Activated B cell treated with CpG ODN at 0.5 μM for 24 hours (primary cell): ENCODE results near the gene KAT2B. TPM values are rescaled to one million over a fixed set of nuclear protein-coding genes. Genes with fewer than 3 reads are reported as not detected.

Source experiments
- ATAC-seq: fragments of 200-7000 bp; cut with Tn5 transposase; one replicate; pipeline ENCODE4 v1.10.0; 2021; ENCODE audit warnings: low read depth, mild to moderate bottlenecking, moderate library complexity
- CTCF ChIA-PET: fragments of 350-600 bp; sonication (Branson Sonifier 250); formaldehyde crosslinking; loops from one replicate; lab custom pipeline; 2021; ENCODE audit warnings: antibody characterized with exemption; lab: Charles Lee
- POLR2A ChIA-PET: fragments of 350-600 bp; sonication (Branson Sonifier 250); formaldehyde crosslinking; loops from one replicate; lab custom pipeline; 2021; ENCODE audit warnings: antibody characterized with exemption; lab: Charles Lee
- DNase-seq: peaks from one replicate; pipeline ENCODE4 v3.0.0; 2022
- H3K27ac Mint-ChIP-seq: one replicate; pipeline ENCODE4 v1.8.0; 2020; ENCODE audit warnings: mixed read lengths
- H3K27me3 Mint-ChIP-seq: one replicate; pipeline ENCODE4 v1.8.0; 2021; ENCODE audit warnings: mixed read lengths
- H3K36me3 Mint-ChIP-seq: one replicate; pipeline ENCODE4 v1.8.0; 2021; ENCODE audit warnings: low read depth, mixed read lengths
- H3K4me1 Mint-ChIP-seq: one replicate; pipeline ENCODE4 v1.8.0; 2021; ENCODE audit warnings: mixed read lengths
- H3K4me3 Mint-ChIP-seq: one replicate; pipeline ENCODE4 v1.8.0; 2020; ENCODE audit warnings: mild to moderate bottlenecking, mixed read lengths
- H3K9me3 Mint-ChIP-seq: one replicate; pipeline ENCODE4 v1.8.0; 2020; ENCODE audit warnings: mixed read lengths
- intact Hi-C: fragments of 100-400 bp; cut with micrococcal nuclease; formaldehyde crosslinking; loops from one replicate; pipeline ENCODE4 v1.15.1; 2024
- total RNA-seq: library from RNA; stranded (reverse); gene quantifications from 2 replicates; pipeline ENCODE4 v1.2.3, GENCODE V29; 2022
- TF ChIP-seq, protein P1 (sequence below): fragments of 200-600 bp; IDR thresholded peaks from one replicate; pipeline ENCODE4 v1.8.0; 2022; ENCODE audit warnings: antibody characterized with exemption, mild to moderate bottlenecking

The KAT2B gene
- total RNA-seq, 1 donor from 2014 or later = 35.9 TPM

DNA sequence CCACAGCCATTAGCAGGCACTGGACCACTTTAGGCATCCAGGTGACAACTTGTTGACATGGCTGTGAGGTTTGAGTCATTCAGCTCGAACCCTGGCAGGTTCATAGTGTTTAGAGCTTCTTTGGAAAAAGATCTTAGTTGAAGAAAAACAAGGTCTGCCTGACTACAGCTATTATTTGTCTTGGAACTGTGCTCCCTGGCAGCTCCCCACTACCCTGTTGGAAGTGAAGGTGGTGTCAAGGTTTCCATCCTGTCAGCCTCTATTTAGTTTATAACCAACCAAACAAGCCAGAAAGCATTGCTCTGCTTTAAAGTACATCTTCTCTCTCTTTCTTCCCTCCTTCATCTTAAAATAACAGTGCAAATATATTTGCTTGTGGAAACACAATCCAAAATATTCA lies 56.8 kb downstream of the KAT2B start:
- Mint-ChIP-seq H3K9me3 (no peaks in the 10 kb centered on the region), H3K4me3 (no peak overlapping the region), H3K36me3 (peaks cover 68% of the 10 kb centered on the region), H3K4me1 (peaks cover 5% of the 10 kb centered on the region), H3K27me3 (no peaks in the 10 kb centered on the region), H3K27ac (no peak overlapping the region)
- POLR2A ChIA-PET = interaction anchor here (0.5 kb wide), 1 partner anchor 1960 kb away, joined by 6 read pairs; no protein-coding TSS in a partner anchor
- CTCF ChIA-PET = interaction anchor here (0.6 kb wide), 1 partner anchor 22 kb away, joined by 3 read pairs; no protein-coding TSS in a partner anchor
- DNase-seq (no peak), ATAC-seq (no peak)
- TF ChIP-seq, protein P1, sequence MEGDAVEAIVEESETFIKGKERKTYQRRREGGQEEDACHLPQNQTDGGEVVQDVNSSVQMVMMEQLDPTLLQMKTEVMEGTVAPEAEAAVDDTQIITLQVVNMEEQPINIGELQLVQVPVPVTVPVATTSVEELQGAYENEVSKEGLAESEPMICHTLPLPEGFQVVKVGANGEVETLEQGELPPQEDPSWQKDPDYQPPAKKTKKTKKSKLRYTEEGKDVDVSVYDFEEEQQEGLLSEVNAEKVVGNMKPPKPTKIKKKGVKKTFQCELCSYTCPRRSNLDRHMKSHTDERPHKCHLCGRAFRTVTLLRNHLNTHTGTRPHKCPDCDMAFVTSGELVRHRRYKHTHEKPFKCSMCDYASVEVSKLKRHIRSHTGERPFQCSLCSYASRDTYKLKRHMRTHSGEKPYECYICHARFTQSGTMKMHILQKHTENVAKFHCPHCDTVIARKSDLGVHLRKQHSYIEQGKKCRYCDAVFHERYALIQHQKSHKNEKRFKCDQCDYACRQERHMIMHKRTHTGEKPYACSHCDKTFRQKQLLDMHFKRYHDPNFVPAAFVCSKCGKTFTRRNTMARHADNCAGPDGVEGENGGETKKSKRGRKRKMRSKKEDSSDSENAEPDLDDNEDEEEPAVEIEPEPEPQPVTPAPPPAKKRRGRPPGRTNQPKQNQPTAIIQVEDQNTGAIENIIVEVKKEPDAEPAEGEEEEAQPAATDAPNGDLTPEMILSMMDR = no peak
- intact Hi-C loops = loop anchor here (2.0 kb wide), 1 partner anchor 16 kb away; no protein-coding TSS in a partner anchor

DNA sequence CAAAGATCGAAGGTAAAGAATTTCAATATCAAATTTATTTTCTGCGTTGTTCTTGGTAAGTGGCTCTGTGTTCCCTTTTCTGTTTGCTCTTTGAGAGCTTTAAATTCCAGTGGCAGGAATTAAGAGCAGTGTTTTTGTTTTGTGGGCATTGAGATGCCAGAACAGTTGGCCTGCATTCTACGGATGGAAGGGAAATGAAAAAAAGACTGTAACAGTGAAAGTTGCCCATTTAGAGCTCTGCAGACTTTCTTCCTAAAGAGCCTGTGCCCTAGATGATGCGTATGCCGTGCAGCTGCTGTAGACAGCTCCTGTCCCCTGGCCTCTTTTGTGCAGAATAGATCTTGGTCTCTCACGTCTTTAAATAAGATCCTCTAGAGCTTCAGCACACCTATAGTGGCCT lies 58.8 kb downstream of the KAT2B start:
- TF ChIP-seq, protein P1 = no peak
- no peak overlapping the region for H3K4me3 Mint-ChIP-seq
- DNase-seq = no peak
- no peaks in the 10 kb centered on the region for H3K9me3 Mint-ChIP-seq
- ChIA-PET CTCF (no interaction called here), POLR2A (no interaction called here)
- intact Hi-C loops = no loop called here
- H3K36me3 Mint-ChIP-seq = peaks cover 72% of the 10 kb centered on the region
- no peak for ATAC-seq
- no peak overlapping the region for H3K27ac Mint-ChIP-seq
- peaks cover 11% of the 10 kb centered on the region for H3K4me1 Mint-ChIP-seq
- no peaks in the 10 kb centered on the region for H3K27me3 Mint-ChIP-seq

DNA sequence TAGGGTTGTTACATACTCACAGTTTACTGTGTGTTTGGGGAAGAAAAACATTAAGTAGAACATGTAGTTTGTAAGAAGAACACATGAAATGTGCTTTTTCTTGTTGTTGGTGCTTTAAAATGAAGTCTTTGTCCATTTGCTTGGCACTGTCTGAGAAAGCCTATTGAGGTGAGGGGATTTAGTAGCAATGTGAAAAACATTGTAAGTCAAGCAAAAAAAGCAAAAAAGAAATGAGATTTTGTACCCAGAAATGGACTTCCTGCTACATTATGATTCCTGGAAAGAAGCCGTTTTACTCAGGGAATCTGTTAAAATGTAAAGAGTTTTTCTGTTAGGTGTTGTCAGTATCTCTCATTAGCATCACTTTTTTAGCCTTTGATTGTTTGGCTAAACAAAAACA lies 59.9 kb downstream of the KAT2B start:
- TF ChIP-seq, protein P1 = no peak
- intact Hi-C loops = no loop called here
- peaks cover 63% of the 10 kb centered on the region for H3K36me3 Mint-ChIP-seq
- H3K4me3 Mint-ChIP-seq = no peak overlapping the region
- no peak for ATAC-seq
- no peaks in the 10 kb centered on the region for H3K9me3 Mint-ChIP-seq
- no peaks in the 10 kb centered on the region for H3K27me3 Mint-ChIP-seq
- peak overlapping the region; percentile 50 for H3K27ac Mint-ChIP-seq
- ChIA-PET CTCF (no interaction called here), POLR2A (no interaction called here)
- DNase-seq = no peak
- H3K4me1 Mint-ChIP-seq = peaks cover 14% of the 10 kb centered on the region

DNA sequence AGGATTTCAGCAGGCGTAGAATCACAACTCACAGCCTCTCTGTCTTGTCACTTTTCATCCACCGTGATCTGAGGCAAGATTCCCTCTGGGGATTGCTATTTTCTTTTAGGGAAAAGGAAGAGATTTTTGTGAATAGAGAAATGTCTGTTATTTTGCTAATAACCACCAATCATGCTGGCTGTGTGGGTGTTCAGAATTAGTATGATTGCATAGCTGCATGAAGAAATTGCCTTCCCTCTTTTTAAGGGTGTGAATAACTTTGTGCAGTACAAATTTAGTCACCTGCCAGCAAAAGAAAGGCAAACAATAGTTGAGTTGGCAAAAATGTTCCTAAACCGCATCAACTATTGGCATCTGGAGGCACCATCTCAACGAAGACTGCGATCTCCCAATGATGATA lies 60.8 kb downstream of the KAT2B start:
- H3K9me3 Mint-ChIP-seq = no peaks in the 10 kb centered on the region
- peaks cover 18% of the 10 kb centered on the region for H3K4me1 Mint-ChIP-seq
- ATAC-seq (no peak), DNase-seq (no peak)
- intact Hi-C loops = no loop called here
- TF ChIP-seq, protein P1 = no peak
- ChIA-PET CTCF (no interaction called here), POLR2A (no interaction called here)
- H3K27ac Mint-ChIP-seq = no peak overlapping the region
- no peak overlapping the region for H3K4me3 Mint-ChIP-seq
- peaks cover 54% of the 10 kb centered on the region for H3K36me3 Mint-ChIP-seq
- H3K27me3 Mint-ChIP-seq = no peaks in the 10 kb centered on the region

DNA sequence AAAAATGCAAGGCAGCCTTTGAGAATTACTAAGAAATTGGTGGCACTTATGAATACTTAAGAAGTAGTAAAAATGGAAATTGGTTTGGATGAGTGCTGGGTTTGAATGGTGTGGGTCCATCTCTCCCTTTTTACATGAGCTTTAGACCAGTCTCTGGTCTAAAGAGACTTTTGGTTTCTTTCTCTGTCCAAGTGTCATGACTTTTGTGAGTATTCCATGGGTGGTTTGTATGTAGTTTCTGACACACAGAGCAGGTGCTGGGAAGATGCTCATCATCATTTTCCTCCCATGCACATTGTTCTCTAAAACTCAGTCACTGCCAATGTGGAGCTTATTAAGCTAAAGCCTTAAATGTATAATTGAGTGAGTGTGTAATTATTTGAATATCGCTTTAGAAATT lies 63.5 kb downstream of the KAT2B start:
- no peak overlapping the region for H3K4me3 Mint-ChIP-seq
- ATAC-seq = no peak
- H3K36me3 Mint-ChIP-seq = peaks cover 43% of the 10 kb centered on the region
- peaks cover 22% of the 10 kb centered on the region for H3K4me1 Mint-ChIP-seq
- no peaks in the 10 kb centered on the region for H3K27me3 Mint-ChIP-seq
- H3K27ac Mint-ChIP-seq = peak overlapping the region; percentile 69
- no peaks in the 10 kb centered on the region for H3K9me3 Mint-ChIP-seq
- DNase-seq = no peak
- intact Hi-C loops = no loop called here
- TF ChIP-seq, protein P1 = no peak
- CTCF ChIA-PET = interaction anchor here (0.7 kb wide), 1 partner anchor 1094 kb away, joined by 3 read pairs; no protein-coding TSS in a partner anchor
- POLR2A ChIA-PET = interaction anchor here (1.1 to 1.5 kb wide), 2 partner anchors 22 to 156 kb away, joined by 3 read pairs; no protein-coding TSS in a partner anchor
